Measurements from ENCODE around the gene AUTS2.

The AUTS2 gene

DNA sequence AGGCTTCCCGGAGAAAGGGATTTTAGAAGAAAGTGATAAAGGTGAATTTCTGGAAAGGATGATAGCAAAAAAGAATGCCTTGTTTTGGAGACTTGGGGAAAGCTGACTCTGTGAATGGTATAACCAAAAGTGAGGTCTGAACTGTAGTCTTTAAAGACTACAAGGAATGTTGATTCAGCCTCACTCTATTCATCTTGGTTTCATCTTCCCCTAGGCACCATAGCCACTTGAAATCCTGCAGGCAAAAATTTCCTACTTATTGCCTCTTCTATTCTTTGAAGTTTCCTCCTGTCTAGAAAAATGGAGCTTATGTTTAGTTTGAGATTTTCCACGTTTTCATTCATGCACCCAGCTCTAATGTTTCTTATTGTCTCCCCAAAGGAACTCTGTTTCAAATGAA, 518.0 kb downstream of the AUTS2 start:
- DNase-seq (ENCODE audit: low read depth in 2 of 2) = no peak

DNA sequence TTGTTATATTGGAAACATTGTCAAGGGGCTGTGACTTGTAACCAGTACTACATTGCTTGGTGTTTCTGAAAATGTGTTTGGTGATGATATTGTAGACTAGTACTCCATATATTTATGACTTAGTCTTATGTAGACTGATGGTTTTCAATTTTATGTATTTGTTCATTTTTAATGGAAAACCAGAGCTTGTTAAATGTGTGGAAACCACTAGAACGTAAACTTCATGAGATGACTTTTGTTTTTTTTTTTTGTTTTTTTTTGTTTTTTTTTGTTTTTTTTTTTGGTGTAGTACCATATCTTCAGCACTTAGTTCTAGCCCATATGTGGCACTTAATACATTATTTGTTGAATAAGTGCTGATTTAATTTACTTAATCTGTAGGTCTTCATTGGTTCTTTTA, 518.6 kb downstream of the AUTS2 start:
- DNase-seq (ENCODE audit: low read depth in 2 of 2) = no peak

GRCh38 chr7:70120851-70121250, 522.6 kb downstream of the AUTS2 start:
- DNase-seq (ENCODE audit: low read depth in 2 of 2) = no peak

DNA sequence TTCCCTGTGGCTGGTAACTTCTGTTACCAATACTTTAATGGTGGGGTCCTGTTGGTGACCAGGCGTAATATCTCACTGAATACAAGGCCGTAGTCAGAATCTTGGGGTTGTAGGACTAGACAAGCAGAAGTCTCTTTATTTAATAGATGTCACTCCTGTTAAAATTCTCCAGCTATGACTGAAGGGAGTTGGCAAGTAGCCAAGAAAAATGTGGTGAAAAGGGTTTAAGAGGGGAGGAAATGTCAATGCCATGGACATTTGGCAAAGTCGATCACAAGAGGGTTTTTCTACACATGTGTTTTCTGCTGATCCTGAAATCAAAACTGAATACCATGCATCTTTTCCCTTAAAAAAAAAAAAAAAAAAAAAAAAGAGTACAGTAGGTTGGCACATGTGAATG, 533.5 kb downstream of the AUTS2 start:
- DNase-seq (ENCODE audit: low read depth in 2 of 2) = no peak

- DNase-seq (ENCODE audit: low read depth in 2 of 2) = no peak
Observed at GRCh38 chr7:70132226-70132851, 534.1 kb downstream of the AUTS2 start.

DNA sequence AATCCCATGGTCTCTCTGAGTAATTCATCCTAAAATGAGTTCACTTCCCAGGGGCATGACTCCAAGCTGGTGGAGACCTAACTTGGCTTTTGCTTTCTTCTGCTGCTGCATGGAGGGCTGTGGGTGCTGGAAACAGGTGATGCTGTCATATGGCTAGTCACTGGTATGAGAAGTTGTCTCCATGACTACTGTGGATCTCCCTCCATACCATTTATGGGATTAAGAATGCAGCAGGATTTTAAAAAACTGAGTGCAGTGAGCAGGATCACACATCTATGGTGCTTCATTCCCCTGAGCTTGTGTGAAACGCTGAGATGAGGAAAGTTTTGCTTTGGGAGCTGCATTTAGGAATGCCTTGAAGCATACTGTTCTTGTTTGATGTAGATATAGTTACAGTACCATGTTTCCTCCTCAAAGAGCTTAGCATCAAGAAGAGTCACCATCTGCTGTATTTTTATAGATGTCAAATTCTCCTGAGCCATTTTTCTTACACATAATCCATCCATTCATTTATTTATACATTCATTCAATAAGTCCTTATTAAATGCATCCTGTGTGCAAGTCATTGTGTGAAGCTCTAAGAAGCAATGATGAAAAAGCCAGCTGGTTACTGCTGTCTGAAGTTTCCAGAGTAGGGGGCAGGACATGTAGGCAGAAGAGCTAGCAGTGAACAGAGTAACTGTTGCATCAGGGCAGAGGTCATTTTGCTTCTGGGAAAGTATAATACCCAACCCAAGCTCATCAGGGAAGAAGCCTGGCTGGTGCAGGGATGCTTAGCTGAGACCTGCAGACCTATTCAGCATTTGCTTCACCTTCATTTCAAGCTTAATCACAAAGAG, 534.8 kb downstream of the AUTS2 start:
- DNase-seq (ENCODE audit: low read depth in 2 of 2) = no peak

DNA sequence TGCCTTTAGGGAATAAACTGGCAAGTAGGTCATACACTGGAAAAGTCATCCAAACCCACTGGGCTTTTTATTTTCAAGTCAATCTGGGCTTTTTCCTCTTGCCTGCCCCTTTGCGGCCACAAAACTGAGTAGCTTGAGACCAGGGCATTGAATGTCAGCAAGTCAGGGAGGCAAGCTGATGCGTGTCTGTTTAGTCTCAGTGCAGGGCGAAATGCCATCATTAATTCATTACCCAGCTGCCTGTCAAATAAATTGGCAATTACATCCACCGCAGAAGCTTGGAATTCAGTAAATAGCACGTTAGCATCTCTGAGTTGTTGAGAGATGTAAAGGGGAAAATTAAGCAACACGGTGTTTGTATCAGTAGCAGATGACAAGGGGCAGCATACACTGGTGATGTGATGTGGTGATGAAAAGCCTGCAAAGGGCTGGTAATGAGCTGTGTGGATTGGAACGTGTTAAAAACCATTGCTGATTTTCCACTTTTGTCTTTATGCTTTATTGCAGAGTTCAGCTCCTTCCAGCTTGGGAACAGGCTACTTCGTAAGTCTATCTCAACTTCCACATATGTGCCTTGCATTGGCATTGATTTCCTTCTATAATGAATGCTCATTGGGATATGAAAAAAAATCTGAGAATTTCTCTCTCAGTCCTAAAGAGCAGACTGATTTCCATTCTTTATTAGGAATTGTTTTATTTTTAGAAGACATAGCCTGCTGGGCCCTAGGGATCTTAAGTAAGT, 535.9 kb downstream of the AUTS2 start:
- no peak for DNase-seq (ENCODE audit: low read depth in 2 of 2)

DNA sequence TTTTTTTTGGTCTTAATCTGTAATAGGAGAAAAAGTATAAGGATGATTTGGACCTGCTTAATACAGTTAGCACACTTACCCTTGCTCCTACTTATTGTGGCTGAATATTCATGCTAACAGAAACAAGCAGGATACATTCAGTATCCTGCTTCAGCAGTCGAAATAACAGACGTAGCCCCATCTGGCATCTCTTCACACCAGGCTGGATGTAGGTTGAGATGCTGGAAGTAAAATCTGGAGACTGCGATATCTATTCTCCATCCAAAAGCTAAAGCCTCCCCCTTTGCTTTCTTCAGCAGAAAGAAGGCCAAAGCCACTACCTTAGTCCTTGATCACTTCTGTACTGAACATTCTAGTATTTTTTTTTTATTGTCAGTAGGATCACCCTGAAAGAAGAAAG, 537.4 kb downstream of the AUTS2 start:
- DNase-seq (ENCODE audit: low read depth in 2 of 2) = no peak

DNA sequence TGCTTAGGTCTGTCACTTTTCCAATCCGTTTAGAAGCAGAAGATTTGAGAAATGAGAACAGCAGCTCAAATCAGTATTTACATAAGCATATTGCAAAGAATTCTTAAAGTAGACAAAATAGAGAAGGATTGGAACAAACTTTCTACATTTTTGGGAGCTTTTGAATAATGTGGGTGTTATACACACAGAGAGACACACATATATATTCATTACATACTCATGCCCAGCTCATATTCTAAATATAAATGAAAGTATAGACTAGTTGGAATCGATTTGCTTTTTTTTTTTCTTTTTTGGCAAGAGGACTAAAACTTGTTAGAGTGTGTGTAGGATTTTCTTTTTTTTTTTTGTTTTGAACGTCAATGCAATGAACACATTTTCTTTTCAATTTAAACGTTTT, 538.9 kb downstream of the AUTS2 start:
- no peak for DNase-seq (ENCODE audit: low read depth in 2 of 2)

DNA sequence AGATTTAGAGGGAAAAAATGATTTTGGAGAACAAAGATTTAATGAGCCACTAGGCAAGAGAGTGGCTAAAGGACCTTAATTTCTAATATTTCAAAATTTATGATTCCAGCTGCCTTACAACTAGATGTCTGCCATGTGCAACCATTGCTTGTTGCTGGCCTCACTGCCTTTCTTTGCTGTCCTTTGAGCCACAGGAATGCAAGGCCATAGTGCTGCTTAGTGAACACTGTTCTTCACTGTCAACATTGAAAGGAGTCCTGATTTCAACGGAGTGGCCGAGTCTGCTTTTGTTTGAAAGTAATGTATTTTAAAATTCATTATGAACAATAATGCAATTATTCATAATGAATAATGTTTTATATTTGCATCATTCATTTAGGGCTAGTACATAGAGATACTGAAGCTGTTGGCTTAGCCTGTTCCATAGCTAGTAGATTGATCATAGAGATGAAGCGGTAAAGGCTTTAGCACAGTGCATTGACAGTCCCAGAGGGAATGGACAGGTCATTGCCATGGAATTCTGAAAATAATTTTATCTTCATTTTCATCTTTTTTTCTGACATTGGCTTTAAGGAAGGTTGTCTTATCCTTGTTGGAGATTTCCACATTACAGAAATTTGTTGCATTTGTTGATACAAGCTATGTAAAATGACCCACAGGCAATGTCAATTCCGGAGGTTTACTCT, 544.1 kb downstream of the AUTS2 start:
- DNase-seq (ENCODE audit: low read depth in 2 of 2) = no peak

GRCh38 chr7:70143075-70144044, 545.1 kb downstream of the AUTS2 start:
- no peak for DNase-seq (ENCODE audit: low read depth in 2 of 2)

- no peak for DNase-seq (ENCODE audit: low read depth in 2 of 2)
Observed at GRCh38 chr7:70148997-70149396, 550.7 kb downstream of the AUTS2 start.

- no peak for DNase-seq (ENCODE audit: low read depth in 2 of 2)
Observed at GRCh38 chr7:70152313-70152712, 554.0 kb downstream of the AUTS2 start.

DNA sequence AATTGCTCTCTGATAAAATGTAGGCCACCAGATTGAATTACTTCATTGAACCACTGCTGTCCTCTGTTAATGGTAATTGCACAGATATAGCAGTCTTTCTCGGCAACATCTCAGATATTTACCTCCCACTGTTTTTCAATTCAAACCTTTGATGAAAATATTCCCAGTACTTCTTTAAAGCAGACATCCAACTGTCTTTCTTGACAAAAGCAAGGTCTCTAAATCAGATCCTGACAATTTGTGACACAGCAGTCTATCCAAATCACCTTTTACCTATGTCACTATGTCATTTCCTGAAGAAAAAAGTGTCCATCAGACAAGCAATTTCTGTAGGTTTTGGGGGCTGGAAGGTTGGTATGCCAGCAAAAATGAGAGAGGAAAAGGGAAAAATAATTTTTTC, 555.7 kb downstream of the AUTS2 start:
- DNase-seq (ENCODE audit: low read depth in 2 of 2) = no peak

- no peak for DNase-seq (ENCODE audit: low read depth in 2 of 2)
Observed at GRCh38 chr7:70154521-70155180, 556.4 kb downstream of the AUTS2 start.

- no peak for DNase-seq (ENCODE audit: low read depth in 2 of 2)
Observed at GRCh38 chr7:70156057-70156456, 557.8 kb downstream of the AUTS2 start.

DNA sequence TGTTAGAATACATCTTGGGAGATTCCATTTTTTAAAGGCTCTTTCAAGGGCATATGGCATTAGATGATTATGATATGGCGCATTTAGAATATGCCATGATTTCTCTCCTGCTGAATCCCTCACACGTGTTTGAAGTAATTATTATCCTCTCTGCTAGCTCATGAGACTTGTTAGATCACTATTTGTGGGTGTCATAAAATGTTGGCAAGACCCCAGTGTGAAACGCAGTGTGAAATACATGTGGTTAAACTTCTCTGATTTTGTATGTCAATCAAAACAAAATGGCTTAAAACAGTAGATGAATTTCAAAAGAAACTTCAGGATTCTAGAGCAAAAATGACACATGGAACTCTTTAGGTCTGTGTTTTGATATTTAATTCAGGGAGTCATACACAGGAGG, 560.8 kb downstream of the AUTS2 start:
- no peak for DNase-seq (ENCODE audit: low read depth in 2 of 2)

GRCh38 chr7:70165477-70166170, 567.3 kb downstream of the AUTS2 start:
- no peak for DNase-seq (ENCODE audit: low read depth in 2 of 2)

DNA sequence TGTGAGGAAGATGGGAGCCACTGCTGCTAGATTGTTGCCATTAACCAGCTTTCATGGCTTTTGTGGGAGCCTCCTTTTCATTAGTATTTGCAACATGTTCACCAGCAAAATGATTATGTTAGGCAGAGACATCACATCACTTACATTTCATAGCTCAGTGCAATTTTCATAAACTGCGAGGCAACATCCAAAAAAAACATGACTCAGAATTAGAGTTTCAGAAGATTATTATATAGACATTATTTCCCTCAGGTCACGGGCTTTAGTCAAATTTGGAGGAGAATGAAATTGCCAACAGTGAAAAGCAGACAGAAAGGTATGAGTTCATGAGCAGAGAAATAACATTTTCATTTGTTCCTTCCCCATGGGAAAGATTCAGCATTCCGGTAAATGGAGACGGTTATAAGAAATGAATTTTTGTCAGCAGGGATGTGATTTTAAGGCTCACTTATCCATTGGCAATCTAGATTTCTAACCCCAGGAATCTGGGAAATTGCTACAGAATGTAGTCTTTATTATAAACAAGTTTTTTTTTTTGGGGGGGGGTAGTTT, 573.2 kb downstream of the AUTS2 start:
- no peak for DNase-seq (ENCODE audit: low read depth in 2 of 2)

DNA sequence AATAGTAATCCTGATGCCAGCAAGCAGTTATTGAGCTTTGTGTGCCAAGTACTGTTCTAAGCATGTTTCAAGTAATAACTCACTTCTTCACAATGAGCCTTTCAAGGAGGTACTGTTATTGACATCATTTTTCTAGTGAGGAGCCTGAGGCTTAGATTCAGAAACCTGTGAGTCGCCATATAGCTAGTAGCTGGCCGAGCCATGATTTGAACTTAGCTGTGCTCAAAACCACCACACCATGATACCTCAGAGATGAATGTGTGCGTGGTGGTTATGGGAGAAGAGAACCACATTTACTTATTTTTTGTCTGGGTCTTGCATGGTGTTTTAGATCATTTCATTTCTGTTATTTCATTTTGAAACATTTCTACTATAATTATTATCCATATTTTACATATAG, 578.9 kb downstream of the AUTS2 start:
- DNase-seq (ENCODE audit: low read depth in 2 of 2) = no peak
